ENCODE results near the gene GAK.

Gene GAK

GRCh38 chr4:950136-951020 lies 18.3 kb upstream of the GAK start:
- H3K36me3 ChIP-seq (replicated peaks): peaks cover 4% of the 10 kb centered on the region
- in situ Hi-C loops (cut with HindIII; ENCODE audit: low pct_ligation_motif_present, low sequenced_read_pairs): no loop called here
- H3K27ac ChIP-seq: no peak overlapping the region
- no peak for TF ChIP-seq CTCF (IDR thresholded peaks at IDR 0.05; ENCODE audit: low read depth, low read length, missing control alignments)
- DNase-seq: no peak
- H3K4me3 ChIP-seq (ENCODE audit: low read depth, low read length): no peak overlapping the region
- H3K27me3 ChIP-seq (replicated peaks): no peaks in the 10 kb centered on the region

- DNase-seq: no peak
- Histone ChIP-seq H3K27ac (no peak overlapping the region), H3K4me3 (ENCODE audit: low read depth, low read length) (no peak overlapping the region), H3K27me3 (replicated peaks) (no peaks in the 10 kb centered on the region), H3K36me3 (replicated peaks) (peaks cover 4% of the 10 kb centered on the region)
- TF ChIP-seq CTCF (IDR thresholded peaks at IDR 0.05; ENCODE audit: low read depth, low read length, missing control alignments): no peak
- in situ Hi-C loops (cut with HindIII; ENCODE audit: low pct_ligation_motif_present, low sequenced_read_pairs): no loop called here
These were observed 17.5 kb upstream of the GAK start for GRCh38 chr4:949656-950055.

GRCh38 chr4:948936-949300 lies 16.8 kb upstream of the GAK start:
- in situ Hi-C loops (cut with HindIII; ENCODE audit: low pct_ligation_motif_present, low sequenced_read_pairs): no loop called here
- peaks cover 4% of the 10 kb centered on the region for H3K36me3 ChIP-seq (replicated peaks)
- no peak for TF ChIP-seq CTCF (IDR thresholded peaks at IDR 0.05; ENCODE audit: low read depth, low read length, missing control alignments)
- no peak overlapping the region for H3K4me3 ChIP-seq (ENCODE audit: low read depth, low read length)
- no peaks in the 10 kb centered on the region for H3K27me3 ChIP-seq (replicated peaks)
- no peak for DNase-seq
- no peak overlapping the region for H3K27ac ChIP-seq

- in situ Hi-C loops (cut with HindIII; ENCODE audit: low pct_ligation_motif_present, low sequenced_read_pairs): no loop called here
- H3K4me3 ChIP-seq (ENCODE audit: low read depth, low read length): no peak overlapping the region
- H3K36me3 ChIP-seq (replicated peaks): no peaks in the 10 kb centered on the region
- H3K27ac ChIP-seq: no peak overlapping the region
- DNase-seq: no peak
- TF ChIP-seq CTCF (IDR thresholded peaks at IDR 0.05; ENCODE audit: low read depth, low read length, missing control alignments): no peak
- H3K27me3 ChIP-seq (replicated peaks): no peaks in the 10 kb centered on the region
These were observed 16.2 kb upstream of the GAK start for GRCh38 chr4:948101-948935.

- Histone ChIP-seq H3K36me3 (replicated peaks) (no peaks in the 10 kb centered on the region), H3K27ac (no peak overlapping the region), H3K27me3 (replicated peaks) (no peaks in the 10 kb centered on the region), H3K4me3 (ENCODE audit: low read depth, low read length) (no peak overlapping the region)
- no peak for TF ChIP-seq CTCF (IDR thresholded peaks at IDR 0.05; ENCODE audit: low read depth, low read length, missing control alignments)
- in situ Hi-C loops (cut with HindIII; ENCODE audit: low pct_ligation_motif_present, low sequenced_read_pairs): no loop called here
- DNase-seq: no peak
These were observed 15.4 kb upstream of the GAK start for GRCh38 chr4:947491-947971.

Measured in brain microvascular endothelial cell (primary cell).